Calu3 (cell line): ENCODE results near the gene ZNF576. TPM values are rescaled to one million over a fixed set of nuclear protein-coding genes. Genes with fewer than 3 reads are reported as not detected.

Experiments
- BruUV-seq: library from RNA; stranded (reverse); fragments of 400-500 nt; replicated peaks from 2 replicates; lab custom pipeline; 2021; lab: Mats Ljungman, UMichigan
- CTCF ChIA-PET: fragments of 300-600 bp; sonication (Branson Sonifier 250); formaldehyde crosslinking; loops from one replicate; lab custom pipeline; 2022; ENCODE audit warnings: antibody characterized with exemption; lab: Charles Lee
- DNase-seq: peaks from one replicate; pipeline ENCODE4 v3.0.0; 2022
- H3K27ac Mint-ChIP-seq: one replicate; pipeline ENCODE4 v1.8.0; 2022; ENCODE audit warnings: mixed read lengths; ENCODE audit not compliant: unreplicated experiment
- H3K27me3 Mint-ChIP-seq: one replicate; pipeline ENCODE4 v1.8.0; 2022; ENCODE audit warnings: mixed read lengths; ENCODE audit not compliant: unreplicated experiment
- H3K36me3 Mint-ChIP-seq: one replicate; pipeline ENCODE4 v1.8.0; 2022; ENCODE audit warnings: mild to moderate bottlenecking, moderate library complexity, mixed read lengths; ENCODE audit not compliant: insufficient read depth, unreplicated experiment
- H3K4me1 Mint-ChIP-seq: one replicate; pipeline ENCODE4 v1.8.0; 2022; ENCODE audit warnings: mild to moderate bottlenecking, low read depth, mixed read lengths; ENCODE audit not compliant: unreplicated experiment
- H3K4me3 Mint-ChIP-seq: one replicate; pipeline ENCODE4 v1.8.0; 2022; ENCODE audit warnings: mild to moderate bottlenecking, low read depth, moderate library complexity, mixed read lengths; ENCODE audit not compliant: unreplicated experiment
- H3K9me3 Mint-ChIP-seq: one replicate; pipeline ENCODE4 v1.8.0; 2022; ENCODE audit warnings: low read depth, mixed read lengths; ENCODE audit not compliant: unreplicated experiment
- intact Hi-C: fragments of 100-400 bp; cut with micrococcal nuclease; formaldehyde crosslinking; loops from one replicate; pipeline ENCODE4 v1.10.0; 2022; ENCODE audit not compliant: unreplicated experiment
- total RNA-seq: library from RNA; stranded (reverse); gene quantifications from 2 replicates; pipeline ENCODE4 v1.2.3, GENCODE V29; 2022
- TF ChIP-seq, protein P1 (sequence below): fragments of 200-600 bp; IDR thresholded peaks from one replicate; pipeline ENCODE4 v1.8.0; 2022; ENCODE audit warnings: antibody characterized with exemption; ENCODE audit not compliant: unreplicated experiment

ZNF576 gene
- total RNA-seq, 1 experiment from 2014 or later: 20.7 TPM

DNA sequence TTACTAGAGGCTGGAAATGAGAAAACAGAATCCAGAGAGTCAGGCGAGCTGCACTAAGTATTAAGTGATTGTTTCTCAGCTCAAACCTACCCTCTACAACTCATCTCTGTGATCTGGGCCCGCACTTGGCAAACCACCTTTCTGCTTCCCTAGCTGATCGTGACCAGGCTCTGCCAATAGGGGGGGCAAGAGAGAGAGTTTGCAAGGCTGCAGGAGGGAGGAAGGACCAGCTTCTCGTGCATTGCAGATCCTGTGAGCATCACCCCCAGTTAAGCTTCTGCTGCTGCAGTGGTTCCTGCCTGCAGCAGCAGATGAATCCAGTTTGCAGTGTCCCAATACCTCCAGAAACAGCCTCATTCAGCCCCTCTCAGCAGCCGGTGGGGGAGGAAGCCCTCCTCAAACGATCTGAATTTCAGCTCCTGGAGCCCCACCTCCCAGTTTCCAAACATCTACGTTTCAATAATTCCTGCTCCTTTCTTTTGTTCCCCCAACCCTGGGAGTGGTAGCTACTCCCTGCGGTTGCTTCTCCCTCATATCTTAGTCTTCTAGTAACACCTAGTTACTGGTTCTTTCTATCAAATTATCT lies 41.1 kb upstream of the ZNF576 start:
- peaks cover 38% of the 10 kb centered on the region for H3K36me3 Mint-ChIP-seq
- H3K4me3 Mint-ChIP-seq: no peak overlapping the region
- BruUV-seq: no TSS peak
- intact Hi-C loops: loop anchor here (5.0 kb wide), 1 partner anchor 97 kb away; no protein-coding TSS in a partner anchor
- no peak overlapping the region for H3K27ac Mint-ChIP-seq
- CTCF ChIA-PET: interaction anchor here (0.6 to 1.6 kb wide), 13 partner anchors 8 to 254 kb away, joined by 3 to 13 read pairs (median 3); partner anchors contain the start of genes IRGQ, KCNN4, ZNF575 and ZNF576
- no peaks in the 10 kb centered on the region for H3K27me3 Mint-ChIP-seq
- no peaks in the 10 kb centered on the region for H3K9me3 Mint-ChIP-seq
- TF ChIP-seq, protein P1, sequence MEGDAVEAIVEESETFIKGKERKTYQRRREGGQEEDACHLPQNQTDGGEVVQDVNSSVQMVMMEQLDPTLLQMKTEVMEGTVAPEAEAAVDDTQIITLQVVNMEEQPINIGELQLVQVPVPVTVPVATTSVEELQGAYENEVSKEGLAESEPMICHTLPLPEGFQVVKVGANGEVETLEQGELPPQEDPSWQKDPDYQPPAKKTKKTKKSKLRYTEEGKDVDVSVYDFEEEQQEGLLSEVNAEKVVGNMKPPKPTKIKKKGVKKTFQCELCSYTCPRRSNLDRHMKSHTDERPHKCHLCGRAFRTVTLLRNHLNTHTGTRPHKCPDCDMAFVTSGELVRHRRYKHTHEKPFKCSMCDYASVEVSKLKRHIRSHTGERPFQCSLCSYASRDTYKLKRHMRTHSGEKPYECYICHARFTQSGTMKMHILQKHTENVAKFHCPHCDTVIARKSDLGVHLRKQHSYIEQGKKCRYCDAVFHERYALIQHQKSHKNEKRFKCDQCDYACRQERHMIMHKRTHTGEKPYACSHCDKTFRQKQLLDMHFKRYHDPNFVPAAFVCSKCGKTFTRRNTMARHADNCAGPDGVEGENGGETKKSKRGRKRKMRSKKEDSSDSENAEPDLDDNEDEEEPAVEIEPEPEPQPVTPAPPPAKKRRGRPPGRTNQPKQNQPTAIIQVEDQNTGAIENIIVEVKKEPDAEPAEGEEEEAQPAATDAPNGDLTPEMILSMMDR: peak; percentile 84
- DNase-seq: peak; percentile 87
- H3K4me1 Mint-ChIP-seq: no peaks in the 10 kb centered on the region

GRCh38 chr19:43560687-43561086 lies 35.7 kb upstream of the ZNF576 start:
- Mint-ChIP-seq H3K27me3 (no peaks in the 10 kb centered on the region), H3K9me3 (no peaks in the 10 kb centered on the region), H3K4me1 (peaks cover 8% of the 10 kb centered on the region), H3K27ac (no peak overlapping the region), H3K4me3 (no peak overlapping the region), H3K36me3 (peaks cover 20% of the 10 kb centered on the region)
- TF ChIP-seq, protein P1: no peak
- no TSS peak for BruUV-seq
- CTCF ChIA-PET: no interaction called here
- DNase-seq: peak; percentile 11
- intact Hi-C loops: no loop called here

- H3K36me3 Mint-ChIP-seq: peaks cover 20% of the 10 kb centered on the region
- no peak overlapping the region for H3K4me3 Mint-ChIP-seq
- BruUV-seq: no TSS peak
- CTCF ChIA-PET: interaction anchor here (0.7 kb wide), 1 partner anchor 17 kb away, joined by 5 read pairs; no protein-coding TSS in a partner anchor
- no peaks in the 10 kb centered on the region for H3K9me3 Mint-ChIP-seq
- peaks cover 8% of the 10 kb centered on the region for H3K4me1 Mint-ChIP-seq
- intact Hi-C loops: no loop called here
- no peak for DNase-seq
- H3K27me3 Mint-ChIP-seq: no peaks in the 10 kb centered on the region
- no peak overlapping the region for H3K27ac Mint-ChIP-seq
- TF ChIP-seq, protein P1: no peak
Observed at GRCh38 chr19:43561139-43561970, 35.0 kb upstream of the ZNF576 start.

DNA sequence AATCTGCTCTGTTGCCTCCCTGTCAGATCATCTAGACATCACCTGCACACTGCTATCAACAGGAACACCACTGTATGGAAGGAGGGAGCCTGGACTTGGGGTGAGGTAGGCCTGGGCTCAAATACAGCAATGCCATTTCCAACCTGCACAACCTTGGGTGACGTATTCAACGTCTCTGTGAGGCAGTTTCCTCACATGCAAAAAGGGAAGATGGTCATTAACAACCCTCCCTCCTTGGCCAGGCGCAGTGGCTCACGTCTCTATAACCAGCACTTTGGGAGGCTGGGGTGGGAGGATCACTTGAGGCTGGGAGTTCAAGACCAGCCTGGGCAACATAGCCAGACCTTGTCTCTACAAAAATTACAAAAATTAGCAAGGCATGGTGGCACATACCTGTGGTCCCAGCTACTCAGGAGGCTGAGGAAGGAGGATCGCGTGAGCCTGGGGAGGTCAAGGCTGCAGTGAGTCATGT lies 34.1 kb upstream of the ZNF576 start:
- CTCF ChIA-PET: no interaction called here
- no TSS peak for BruUV-seq
- Mint-ChIP-seq H3K36me3 (peaks cover 21% of the 10 kb centered on the region), H3K4me3 (no peak overlapping the region), H3K9me3 (no peaks in the 10 kb centered on the region), H3K4me1 (peaks cover 8% of the 10 kb centered on the region), H3K27ac (no peak overlapping the region), H3K27me3 (no peaks in the 10 kb centered on the region)
- DNase-seq: no peak
- intact Hi-C loops: no loop called here
- TF ChIP-seq, protein P1: no peak
